Natural killer cell (primary cell): Measurements from ENCODE around the gene MLC1. TPM values are rescaled to one million over a fixed set of nuclear protein-coding genes. Genes with fewer than 3 reads are reported as not detected.

Experiments used
- ATAC-seq, 3 donors: fragments of 150-1000 bp in 2 of 3; fragments of 200-7000 bp in 1 of 3; cut with Tn5 transposase; 1 replicate in 1 of 3; 2 replicates in 2 of 3; pipeline ENCODE4 v1.10.0; 2021; ENCODE audit warnings: mild to moderate bottlenecking in 2 of 3, moderate library complexity in 2 of 3
- DNase-seq, 2 donors: peaks; one replicate each; pipeline versions ENCODE4 v3.0.0 to v3.0.0-alpha.2; 2013 to 2021; ENCODE audit warnings: mixed read lengths in 1 of 2
- H3K27ac ChIP-seq: one replicate; pipeline ENCODE4 v1.5.1; 2013; ENCODE audit warnings: mild to moderate bottlenecking, low read length
- H3K27me3 ChIP-seq: one replicate; pipeline ENCODE4 v1.6.1; 2013; ENCODE audit warnings: low read length; ENCODE audit not compliant: control insufficient read depth, insufficient read depth
- H3K36me3 ChIP-seq: one replicate; pipeline ENCODE4 v1.6.1; 2013; ENCODE audit warnings: low read length; ENCODE audit not compliant: control insufficient read depth, insufficient read depth
- H3K4me1 ChIP-seq: one replicate; pipeline ENCODE4 v1.6.1; 2013; ENCODE audit warnings: low read length; ENCODE audit not compliant: control insufficient read depth, insufficient read depth
- H3K4me3 ChIP-seq: one replicate; pipeline ENCODE4 v1.5.1; 2013; ENCODE audit warnings: low read length
- H3K9me3 ChIP-seq: one replicate; pipeline ENCODE4 v1.6.1; 2013; ENCODE audit warnings: low read length; ENCODE audit not compliant: control insufficient read depth, insufficient read depth
- H3K27ac Mint-ChIP-seq, 2 donors: one replicate each; pipeline ENCODE4 v1.8.0; 2022; ENCODE audit warnings: mild to moderate bottlenecking in 2 of 2, mixed read lengths in 2 of 2, moderate library complexity in 1 of 2
- H3K27me3 Mint-ChIP-seq, 2 donors: one replicate each; pipeline ENCODE4 v1.8.0; 2022; ENCODE audit warnings: low read depth in 2 of 2, mixed read lengths in 2 of 2
- H3K36me3 Mint-ChIP-seq: one replicate; pipeline ENCODE4 v1.8.0; 2022; ENCODE audit warnings: mixed read lengths
- H3K4me1 Mint-ChIP-seq, 2 donors: one replicate each; pipeline ENCODE4 v1.8.0; 2022; ENCODE audit warnings: mixed read lengths in 2 of 2
- H3K4me3 Mint-ChIP-seq: one replicate; pipeline ENCODE4 v1.8.0; 2022; ENCODE audit warnings: mild to moderate bottlenecking, moderate library complexity, mixed read lengths
- H3K9me3 Mint-ChIP-seq, 2 donors: one replicate each; pipeline ENCODE4 v1.8.0; 2022; ENCODE audit warnings: mixed read lengths in 2 of 2
- CTCF ChIP-seq: fragments of 200-600 bp; IDR thresholded peaks from one replicate; pipeline ENCODE4 v1.8.0; 2022; ENCODE audit warnings: antibody characterized with exemption
- WGBS: methylation state at CpG from one replicate; pipeline ENCODE4 v1.1.7; 2013; ENCODE audit warnings: missing lambda C conversion rate; ENCODE audit not compliant: insufficient coverage; 5-methylcytosine and 5-hydroxymethylcytosine counted together
- intact Hi-C: fragments of 100-400 bp; cut with micrococcal nuclease; formaldehyde crosslinking; loops from one replicate; pipeline ENCODE4 v1.14.2; 2022
- total RNA-seq, 4 donors: library from RNA; stranded (reverse); fragments of 120-200 nt in 1 of 4; gene quantifications; one replicate each; pipeline versions ENCODE4 v1.2.3 to v1.2.4, GENCODE V29; 2013 to 2022

Gene MLC1
- total RNA-seq, 3 donors from 2014 or later (not counting 1 experiment from before 2014, with no cell fraction given): 67.7 to 96.1 (median 73.7) TPM

DNA sequence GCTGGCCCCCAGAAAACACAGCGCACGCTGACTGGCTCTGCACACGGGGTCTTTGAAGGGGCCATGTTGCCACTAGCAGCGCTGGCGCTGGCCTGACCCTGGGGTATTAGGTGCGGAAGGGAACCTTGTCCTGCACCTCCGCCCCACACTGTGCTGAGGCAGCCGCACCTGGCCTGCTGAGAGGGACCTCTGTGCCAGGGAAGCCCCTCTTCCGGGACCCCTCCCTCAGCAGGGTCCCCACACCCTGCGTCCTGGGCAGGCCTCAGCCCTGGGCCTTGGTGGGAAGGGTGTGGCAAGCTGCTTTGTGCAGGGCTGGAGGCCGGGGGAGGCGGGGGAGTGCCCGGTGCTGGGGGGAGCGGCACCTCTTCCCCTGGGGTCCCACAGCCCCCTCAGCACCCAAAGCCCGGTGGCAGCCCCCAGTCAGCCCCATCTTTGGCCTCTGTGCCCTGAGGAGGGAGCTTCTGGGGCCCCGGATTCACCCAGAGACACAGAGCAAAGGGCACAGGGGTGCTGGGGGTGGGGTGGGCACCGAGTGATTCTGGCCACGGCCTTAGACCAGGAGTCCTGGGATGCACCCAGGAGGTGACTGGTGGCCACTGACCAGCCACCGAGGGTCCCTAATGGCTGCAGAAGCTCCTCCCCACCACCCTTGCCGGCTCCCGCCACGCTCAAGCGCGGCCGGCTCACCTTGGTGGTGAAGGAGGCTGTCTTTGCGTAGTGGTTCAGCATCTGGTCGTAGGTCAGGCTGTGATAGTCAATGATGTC lies 38.6 kb downstream of the MLC1 start:
- ATAC-seq (no peak), DNase-seq (no peak)
- Histone ChIP-seq H3K27me3 (no peaks in the 10 kb centered on the region), H3K9me3 (no peaks in the 10 kb centered on the region), H3K4me3 (no peak overlapping the region), H3K27ac (no peak overlapping the region), H3K36me3 (no peaks in the 10 kb centered on the region), H3K4me1 (peaks cover 23% of the 10 kb centered on the region)
- TF ChIP-seq CTCF: no peak
- Mint-ChIP-seq H3K9me3 (no peaks in the 10 kb centered on the region), H3K27ac (no peak overlapping the region), H3K4me1 (peaks cover 8 to 9% of the 10 kb centered on the region in 2 donors), H3K27me3 (peaks cover 15 to 18% of the 10 kb centered on the region in 2 donors), H3K36me3 (no peaks in the 10 kb centered on the region), H3K4me3 (no peak overlapping the region)
- 93% methylated on average over 27 of the region's 27 CpGs for WGBS
- intact Hi-C loops: no loop called here

DNA sequence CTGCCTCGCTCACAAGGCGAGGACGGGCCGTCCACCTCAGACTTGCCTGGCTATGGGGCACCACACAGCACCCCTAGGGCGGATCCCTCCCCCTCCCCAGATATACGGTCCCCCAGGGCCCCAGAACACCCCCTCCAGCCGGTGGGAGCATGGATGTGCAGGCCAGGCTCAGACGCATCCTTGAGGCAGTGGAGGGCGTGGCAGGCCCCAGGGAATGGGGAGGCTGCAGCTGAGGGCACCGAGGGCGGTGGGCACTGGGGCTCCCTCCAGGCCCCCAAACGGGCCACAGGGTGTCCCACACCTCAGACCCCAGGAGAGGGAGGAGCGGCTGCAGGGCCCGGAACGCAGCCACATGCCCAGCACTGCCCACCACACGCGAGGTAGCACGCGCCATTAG lies 39.2 kb downstream of the MLC1 start:
- no peak for TF ChIP-seq CTCF
- Mint-ChIP-seq H3K27ac (no peak overlapping the region), H3K4me3 (no peak overlapping the region), H3K36me3 (no peaks in the 10 kb centered on the region), H3K9me3 (no peaks in the 10 kb centered on the region), H3K27me3 (peaks cover 16 to 18% of the 10 kb centered on the region in 2 donors), H3K4me1 (peaks cover 8 to 9% of the 10 kb centered on the region in 2 donors)
- no peaks in the 10 kb centered on the region for H3K27me3 ChIP-seq
- no peak overlapping the region for H3K4me3 ChIP-seq
- intact Hi-C loops: no loop called here
- H3K4me1 ChIP-seq: peaks cover 23% of the 10 kb centered on the region
- H3K27ac ChIP-seq: no peak overlapping the region
- WGBS: 90% methylated on average over 19 of the region's 19 CpGs
- ATAC-seq (no peak), DNase-seq (no peak)
- H3K9me3 ChIP-seq: no peaks in the 10 kb centered on the region
- no peaks in the 10 kb centered on the region for H3K36me3 ChIP-seq

- TF ChIP-seq CTCF: no peak
- H3K9me3 Mint-ChIP-seq: no peaks in the 10 kb centered on the region
- no peak for ATAC-seq
- WGBS: 85% methylated on average over 35 of the region's 35 CpGs
- no peak for DNase-seq
- Histone ChIP-seq H3K27ac (no peak overlapping the region), H3K27me3 (no peaks in the 10 kb centered on the region), H3K4me1 (peaks cover 23% of the 10 kb centered on the region), H3K9me3 (no peaks in the 10 kb centered on the region), H3K4me3 (no peak overlapping the region), H3K36me3 (no peaks in the 10 kb centered on the region)
- H3K27me3 Mint-ChIP-seq: peaks cover 16 to 18% of the 10 kb centered on the region in 2 donors
- no peaks in the 10 kb centered on the region for H3K36me3 Mint-ChIP-seq
- no peak overlapping the region for H3K27ac Mint-ChIP-seq
- H3K4me3 Mint-ChIP-seq: no peak overlapping the region
- H3K4me1 Mint-ChIP-seq: peaks cover 8 to 9% of the 10 kb centered on the region in 2 donors
- intact Hi-C loops: no loop called here
Observed at GRCh38 chr22:50045211-50046018, 39.8 kb downstream of the MLC1 start.
